Tibial artery (tissue), 4 donors: ENCODE data around the gene S1PR2.
A peak's percentile ranks its signal among the peaks of the same experiment; 100 is the strongest.

Experiments used
- DNase-seq, 2 donors: peaks; one replicate each; pipeline ENCODE4 v3.0.0-alpha.2; 2019
- H3K27ac ChIP-seq, 2 donors: fragments of 200-600 bp; sonication (generic) in 1 of 2; 1 replicate in 1 of 2; 2 replicates in 1 of 2; pipeline ENCODE4 v1.5.1; 2018 to 2019; ENCODE audit warnings: mild to moderate bottlenecking in 1 of 2
- H3K27me3 ChIP-seq, 2 donors: fragments of 200-600 bp; sonication (generic) in 1 of 2; one replicate each; pipeline versions ENCODE4 v1.5.1 to v1.6.0; 2016 to 2019
- H3K36me3 ChIP-seq, 3 donors: fragments of 200-600 bp; sonication (generic) in 2 of 3; one replicate each; pipeline ENCODE4 v1.5.1; 2016 to 2019; ENCODE audit warnings: mild to moderate bottlenecking in 2 of 3
- H3K4me1 ChIP-seq, 4 donors: fragments of 200-600 bp; sonication (generic) in 2 of 4; 1 replicate in 3 of 4; 2 replicates in 1 of 4; pipeline ENCODE4 v1.5.1; 2016 to 2019
- H3K4me3 ChIP-seq, 2 donors: fragments of 200-600 bp; sonication (generic) in 1 of 2; 1 replicate in 1 of 2; 2 replicates in 1 of 2; pipeline ENCODE4 v1.5.1; 2018 to 2019; ENCODE audit warnings: mild to moderate bottlenecking in 2 of 2
- H3K9me3 ChIP-seq, 3 donors: fragments of 200-600 bp; sonication (generic) in 1 of 3; one replicate each; pipeline ENCODE4 v1.5.1; 2016 to 2019
- CTCF ChIP-seq, 2 experiments: fragments of 200-600 bp in 1 of 2; fragments of 450-650 bp in 1 of 2; IDR thresholded peaks; one replicate each; pipeline ENCODE4 v1.5.1; 2017 to 2019; ENCODE audit warnings: antibody characterized with exemption in 2 of 2, mild to moderate bottlenecking in 1 of 2, moderate library complexity in 1 of 2
- intact Hi-C: fragments of 100-400 bp; cut with DNase I; formaldehyde crosslinking; loops from one replicate; pipeline ENCODE4 v1.15.0; 2023; ENCODE audit warnings: low total_unique reads

S1PR2 gene

GRCh38 chr19:10256970-10257615 lies 26.0 kb upstream of the S1PR2 start:
- Histone ChIP-seq H3K27ac (no peak overlapping the region), H3K9me3 (no peaks in the 10 kb centered on the region), H3K4me1 (peaks cover 0 to 10% (median 9%) of the 10 kb centered on the region in 4 donors), H3K27me3 (no peaks in the 10 kb centered on the region), H3K4me3 (no peak overlapping the region), H3K36me3 (peaks cover 21 to 61% (median 48%) of the 10 kb centered on the region in 3 donors)
- DNase-seq: no peak
- no peak for TF ChIP-seq CTCF (IDR thresholded peaks at IDR 0.05)
- intact Hi-C loops: no loop called here

DNA sequence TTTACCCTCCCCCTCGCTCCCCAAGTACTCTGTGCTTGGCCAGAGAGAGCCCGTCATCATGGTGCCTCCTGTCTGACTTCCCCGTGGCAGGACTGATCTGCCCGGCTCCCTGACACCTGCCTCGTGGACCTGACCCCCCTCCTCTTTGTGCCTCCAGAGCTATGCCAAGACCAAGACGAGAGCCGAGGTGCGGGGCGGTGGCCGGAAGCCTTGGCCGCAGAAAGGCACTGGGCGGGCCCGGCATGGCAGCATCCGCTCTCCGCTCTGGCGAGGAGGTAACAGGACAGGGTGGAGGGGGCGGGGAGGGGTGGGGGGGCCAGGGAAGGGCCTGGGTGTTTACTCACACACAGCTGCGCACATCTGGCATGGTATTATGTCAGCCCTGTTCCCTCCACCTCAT lies 25.4 kb upstream of the S1PR2 start:
- Histone ChIP-seq H3K36me3 (peaks cover 21 to 61% (median 48%) of the 10 kb centered on the region in 3 donors), H3K27ac (no peak overlapping the region), H3K4me1 (peaks cover 0 to 11% (median 9%) of the 10 kb centered on the region in 4 donors), H3K27me3 (no peaks in the 10 kb centered on the region), H3K9me3 (no peaks in the 10 kb centered on the region), H3K4me3 (no peak overlapping the region)
- TF ChIP-seq CTCF (IDR thresholded peaks at IDR 0.05): no peak
- intact Hi-C loops: no loop called here
- DNase-seq: no peak

DNA sequence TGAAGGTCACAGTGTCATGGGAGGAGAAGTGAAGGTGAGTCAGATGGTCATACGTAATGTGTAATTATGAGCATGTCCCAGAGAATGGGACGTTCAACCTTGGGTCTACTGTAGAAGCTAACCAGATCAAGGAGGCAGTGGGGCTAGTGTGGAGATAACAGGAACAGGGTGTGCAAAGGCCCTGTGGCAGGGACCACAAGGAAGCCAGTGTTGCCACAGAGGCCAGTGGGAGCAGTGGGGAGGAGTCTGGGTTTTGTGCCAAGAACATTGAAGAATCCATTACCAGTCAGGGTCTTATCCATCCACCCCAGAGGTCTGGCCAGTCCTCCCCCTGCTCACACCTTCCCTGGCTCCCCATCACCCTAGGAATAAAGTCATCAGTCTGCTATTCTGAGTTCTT lies 24.2 kb upstream of the S1PR2 start:
- TF ChIP-seq CTCF (IDR thresholded peaks at IDR 0.05): no peak
- intact Hi-C loops: no loop called here
- Histone ChIP-seq H3K36me3 (peaks cover 21 to 61% (median 48%) of the 10 kb centered on the region in 3 donors), H3K27me3 (no peaks in the 10 kb centered on the region), H3K9me3 (no peaks in the 10 kb centered on the region), H3K27ac (no peak overlapping the region), H3K4me1 (peaks cover 0 to 20% (median 13%) of the 10 kb centered on the region in 4 donors), H3K4me3 (no peak overlapping the region)
- no peak for DNase-seq

DNA sequence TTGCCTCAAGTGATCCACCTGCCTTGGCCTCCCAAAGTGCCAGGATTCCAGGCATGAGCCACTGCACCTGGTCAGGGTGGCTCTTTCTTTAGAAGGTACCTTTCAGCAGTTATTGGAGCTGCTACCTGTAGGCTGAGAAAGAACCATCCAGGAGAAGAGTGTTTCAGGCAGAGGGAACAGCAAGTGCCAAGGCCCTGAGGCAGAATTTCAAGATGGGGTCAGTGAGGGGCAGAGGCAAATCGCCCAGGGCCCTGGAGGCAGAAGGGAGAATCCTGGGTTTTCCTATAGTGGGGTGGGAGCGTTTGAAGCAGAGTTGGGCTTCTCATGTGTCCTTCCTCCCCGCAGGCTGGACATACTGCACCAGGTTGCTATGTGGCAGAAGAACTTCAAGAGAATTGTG lies 23.1 kb upstream of the S1PR2 start:
- H3K36me3 ChIP-seq: peaks cover 21 to 54% (median 48%) of the 10 kb centered on the region in 3 donors
- H3K9me3 ChIP-seq: no peaks in the 10 kb centered on the region
- intact Hi-C loops: loop anchor here (5.0 kb wide), 1 partner anchor 147 kb away; the partner anchor contains the start of gene PPAN
- TF ChIP-seq CTCF (IDR thresholded peaks at IDR 0.05): no peak
- no peak for DNase-seq
- H3K27ac ChIP-seq: no peak overlapping the region
- H3K4me3 ChIP-seq: no peak overlapping the region
- H3K4me1 ChIP-seq: peaks cover 0 to 25% (median 13%) of the 10 kb centered on the region in 4 donors
- H3K27me3 ChIP-seq: no peaks in the 10 kb centered on the region

GRCh38 chr19:10252707-10253106 lies 21.6 kb upstream of the S1PR2 start:
- Histone ChIP-seq H3K27ac (peak overlapping the region; percentile 74 to 79), H3K9me3 (no peaks in the 10 kb centered on the region), H3K36me3 (peaks cover 10 to 42% (median 37%) of the 10 kb centered on the region in 3 donors), H3K4me1 (peaks cover 0 to 25% (median 13%) of the 10 kb centered on the region in 4 donors), H3K4me3 (peak overlapping the region; percentile 83 to 91), H3K27me3 (no peaks in the 10 kb centered on the region)
- DNase-seq: no peak
- intact Hi-C loops: loop anchor here (5.0 kb wide), 1 partner anchor 145 kb away; the partner anchor contains the start of gene PPAN
- TF ChIP-seq CTCF (IDR thresholded peaks at IDR 0.05): no peak
